HG03521 (cell line): Measurements from ENCODE around the gene TSKU.

ENCODE experiments used
- ATAC-seq: cut with Tn5 transposase; IDR thresholded peaks from one replicate; pipeline ENCODE4 v1.9.1; 2021; ENCODE audit warnings: mild to moderate bottlenecking, moderate library complexity; ENCODE audit not compliant: unreplicated experiment

Gene TSKU

DNA sequence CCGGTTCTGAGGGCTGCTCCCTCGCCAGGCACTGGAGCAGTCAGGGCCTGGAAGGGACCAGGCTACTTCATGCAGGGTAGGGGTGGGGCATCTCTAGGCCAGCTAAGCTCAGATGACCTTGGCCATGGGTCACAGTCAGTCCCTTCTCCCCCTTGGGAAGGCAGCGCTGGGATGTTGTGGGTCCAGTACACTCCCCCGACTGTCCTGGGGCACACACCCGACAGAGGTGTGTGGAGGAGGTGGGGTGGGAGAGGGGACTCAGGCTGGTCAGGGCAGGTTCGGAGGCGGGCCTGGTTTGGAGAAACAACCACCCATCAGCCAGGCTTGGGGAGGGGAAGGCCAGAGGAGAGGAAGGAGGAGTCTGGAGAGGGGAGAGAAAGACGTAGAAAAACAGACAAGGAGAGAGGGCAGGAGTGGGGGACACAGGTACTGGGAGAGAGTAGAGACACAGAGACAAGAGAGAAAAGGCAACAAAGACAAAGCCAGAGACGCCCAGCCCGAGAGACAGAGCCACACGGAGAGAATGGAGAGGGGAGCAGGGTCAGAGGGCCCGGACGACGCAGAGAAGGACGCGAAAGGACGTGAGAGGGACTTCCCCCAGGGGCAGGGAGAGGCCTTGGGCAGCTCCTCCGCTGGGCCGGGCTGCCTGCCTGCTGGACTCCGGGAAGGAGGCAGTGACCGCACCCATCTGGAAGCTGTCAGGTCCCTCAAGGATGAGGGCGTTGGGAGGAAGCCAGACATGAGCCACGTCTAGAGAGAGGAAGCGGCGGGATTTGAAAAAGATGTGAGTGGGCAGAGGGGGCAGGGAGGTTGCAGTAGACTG, 30.6 kb upstream of the TSKU start:
- ATAC-seq = no peak

GRCh38 chr11:76753449-76753848, 29.7 kb upstream of the TSKU start:
- no peak for ATAC-seq

DNA sequence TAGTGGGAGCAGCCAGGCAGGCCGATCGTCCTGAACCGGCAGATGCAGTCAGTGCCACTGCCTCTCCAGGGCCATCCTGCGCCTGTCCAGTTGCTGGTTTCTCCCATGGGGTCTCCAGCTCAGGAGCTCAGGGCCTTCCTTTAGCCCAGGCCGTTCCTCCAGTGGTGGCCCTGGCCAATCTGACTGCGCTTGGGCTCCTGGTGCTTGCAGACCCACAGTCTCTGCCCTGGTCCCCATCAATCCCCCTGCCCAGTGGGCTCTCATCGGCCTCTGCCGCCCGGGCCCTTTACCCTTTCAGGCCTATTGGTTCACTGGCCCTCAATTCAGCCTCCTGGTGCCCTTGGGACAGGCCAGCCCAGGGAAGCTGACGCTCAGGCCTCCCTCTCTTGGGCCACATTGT, 29.2 kb upstream of the TSKU start:
- ATAC-seq = no peak

- no peak for ATAC-seq
Measured at GRCh38 chr11:76756341-76756741, 26.8 kb upstream of the TSKU start.

GRCh38 chr11:76758311-76758710, 24.8 kb upstream of the TSKU start:
- ATAC-seq = no peak

DNA sequence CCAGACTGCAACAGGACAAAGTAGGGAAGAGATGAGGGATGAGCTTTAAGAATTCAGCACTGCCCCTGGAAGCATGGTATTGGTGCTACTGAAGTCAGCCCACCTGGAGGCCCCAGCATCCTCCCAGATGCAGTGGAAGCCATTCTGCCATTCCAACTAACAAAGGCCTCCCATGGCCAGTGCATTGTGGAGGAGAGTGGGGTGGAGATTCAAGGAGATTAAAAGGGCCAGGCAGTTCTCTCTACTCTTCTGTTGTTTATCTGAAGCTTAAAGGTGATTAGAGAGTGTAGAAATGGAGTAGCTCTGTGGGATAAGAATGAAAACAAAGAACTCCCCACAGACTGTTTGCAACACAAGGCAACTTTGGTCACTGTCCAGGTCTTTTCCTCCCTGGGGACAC, 24.1 kb upstream of the TSKU start:
- no peak for ATAC-seq

- ATAC-seq = no peak
Measured at GRCh38 chr11:76759517-76759916, 23.6 kb upstream of the TSKU start.

DNA sequence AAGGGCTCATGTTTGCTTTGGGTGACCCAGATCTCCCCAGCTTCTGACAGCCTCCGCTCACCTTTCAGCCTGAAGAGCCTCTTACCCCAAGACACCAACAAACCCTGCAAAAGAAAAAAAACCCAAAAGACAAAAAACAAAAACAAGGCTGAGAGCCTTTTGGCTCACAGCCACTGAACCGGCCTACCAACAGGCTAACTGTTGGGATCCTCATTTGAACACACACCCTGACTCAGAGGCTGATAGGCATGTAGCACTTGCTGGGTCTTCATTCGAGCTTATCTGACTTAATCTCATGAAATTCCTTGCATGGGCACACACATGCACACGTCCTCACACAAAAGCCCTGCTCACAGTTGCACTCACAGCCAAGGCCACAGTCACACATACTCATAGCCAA, 22.9 kb upstream of the TSKU start:
- no peak for ATAC-seq

DNA sequence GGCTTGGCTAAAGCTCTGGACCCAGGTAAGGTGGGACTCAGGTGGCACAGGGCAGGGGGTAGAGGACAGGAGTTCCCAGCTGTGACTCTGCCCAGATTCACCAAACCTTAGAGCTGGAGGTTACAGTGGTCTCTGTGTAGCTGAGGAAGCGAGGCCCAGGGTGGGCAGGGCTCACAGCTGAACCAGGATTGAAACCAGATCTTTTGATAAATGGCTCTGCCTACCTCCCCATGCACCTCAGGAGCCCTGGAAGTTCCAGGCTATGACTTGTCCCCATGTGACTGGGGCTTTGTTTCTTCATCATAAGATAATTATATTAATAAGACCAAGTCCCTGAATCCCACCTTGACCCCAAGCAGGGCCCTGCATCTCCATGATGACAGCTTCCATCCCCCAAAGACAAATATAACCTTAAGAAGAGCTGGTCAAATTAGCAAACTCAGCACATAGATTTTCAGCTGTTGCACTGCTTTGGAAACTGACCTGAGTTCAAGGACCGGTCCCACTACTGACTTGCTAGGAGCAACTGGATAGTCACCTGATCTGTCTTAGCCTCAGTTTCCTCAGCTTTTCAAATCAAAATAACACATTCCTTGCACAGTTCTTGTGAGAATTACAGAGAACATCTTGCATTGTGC, 21.3 kb upstream of the TSKU start:
- ATAC-seq = no peak

GRCh38 chr11:76762356-76762752, 20.8 kb upstream of the TSKU start:
- no peak for ATAC-seq

- no peak for ATAC-seq
Measured at GRCh38 chr11:76762867-76763572, 20.1 kb upstream of the TSKU start.

DNA sequence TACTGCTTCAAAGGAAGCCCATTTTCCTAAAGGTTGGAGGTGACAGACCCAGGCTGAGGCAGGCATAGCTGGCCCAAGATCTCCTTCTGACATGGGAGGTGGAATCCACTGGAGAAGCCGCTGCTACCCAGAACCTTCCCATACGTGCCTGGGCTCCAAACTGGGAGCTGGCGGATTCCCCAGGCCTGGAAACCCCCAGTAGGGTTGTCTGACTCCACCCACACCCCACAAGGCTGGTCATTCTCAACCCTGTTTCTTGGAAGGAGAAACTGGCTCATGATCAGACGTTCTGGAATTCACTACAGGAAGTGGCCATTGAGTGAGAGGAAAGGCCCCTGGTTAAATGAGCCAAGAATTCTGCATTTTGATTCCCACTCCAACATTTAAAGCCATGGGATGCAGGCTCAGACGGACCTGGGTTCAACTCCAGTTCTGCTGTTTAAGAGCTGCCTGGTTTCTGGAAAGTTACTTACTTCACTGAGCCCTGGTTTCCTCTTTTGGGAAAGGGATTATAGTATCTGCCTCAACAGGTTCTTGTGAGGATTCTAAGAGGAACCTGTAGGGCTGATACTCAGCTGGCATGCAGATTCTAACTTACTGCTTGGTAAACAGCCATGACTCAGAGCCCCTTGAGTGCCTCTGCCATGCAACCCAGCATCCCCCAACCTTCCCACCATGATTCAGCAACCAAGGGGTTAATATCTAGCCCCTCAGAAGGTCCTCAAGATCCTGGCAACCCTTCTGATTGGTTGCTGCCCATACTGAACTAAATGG, 19.4 kb upstream of the TSKU start:
- no peak for ATAC-seq

- ATAC-seq = no peak
Measured at GRCh38 chr11:76764941-76765665, 18.1 kb upstream of the TSKU start.

DNA sequence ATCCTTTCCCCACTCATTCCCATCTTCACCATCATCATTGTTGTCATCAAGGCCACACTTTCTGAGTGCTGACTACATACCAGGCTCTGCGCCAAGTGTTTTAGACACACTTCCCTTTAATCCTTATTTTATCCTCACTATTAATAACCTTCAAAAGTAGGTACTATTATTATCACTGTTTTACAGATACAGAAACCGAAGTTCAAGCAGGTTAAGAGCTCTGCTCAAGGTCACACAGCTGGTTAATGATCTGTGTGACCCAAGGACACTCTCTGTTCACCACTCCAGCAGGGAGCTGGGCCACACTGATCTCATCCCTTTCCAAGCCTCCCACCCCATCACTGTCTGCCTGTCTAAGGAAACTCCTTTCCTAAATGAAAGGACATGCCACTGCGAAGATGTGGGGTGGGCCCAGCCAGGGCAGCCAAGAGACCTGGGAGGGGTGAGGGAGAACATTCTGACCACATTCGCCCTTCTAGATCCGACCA, 17.2 kb upstream of the TSKU start:
- no peak for ATAC-seq

DNA sequence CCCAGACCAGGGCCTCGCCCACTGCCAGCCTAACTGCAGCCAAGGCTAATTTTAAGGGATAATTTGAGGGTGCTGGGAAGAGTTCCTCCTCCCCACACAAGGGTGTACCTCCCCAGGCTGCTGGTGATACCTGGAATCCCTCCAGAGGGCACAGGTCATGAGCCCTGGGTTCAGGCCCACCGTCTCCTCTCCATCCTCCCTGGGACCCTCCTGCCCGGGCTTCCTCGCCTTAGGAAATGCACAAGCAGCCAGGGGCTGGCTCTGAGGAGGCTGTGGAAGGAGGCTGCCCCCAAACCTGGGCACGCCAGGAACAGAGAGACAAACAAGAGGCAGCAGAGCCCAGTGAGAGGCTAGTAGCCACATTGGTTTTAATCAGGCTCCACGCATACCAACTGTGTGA, 16.6 kb upstream of the TSKU start:
- ATAC-seq = no peak

DNA sequence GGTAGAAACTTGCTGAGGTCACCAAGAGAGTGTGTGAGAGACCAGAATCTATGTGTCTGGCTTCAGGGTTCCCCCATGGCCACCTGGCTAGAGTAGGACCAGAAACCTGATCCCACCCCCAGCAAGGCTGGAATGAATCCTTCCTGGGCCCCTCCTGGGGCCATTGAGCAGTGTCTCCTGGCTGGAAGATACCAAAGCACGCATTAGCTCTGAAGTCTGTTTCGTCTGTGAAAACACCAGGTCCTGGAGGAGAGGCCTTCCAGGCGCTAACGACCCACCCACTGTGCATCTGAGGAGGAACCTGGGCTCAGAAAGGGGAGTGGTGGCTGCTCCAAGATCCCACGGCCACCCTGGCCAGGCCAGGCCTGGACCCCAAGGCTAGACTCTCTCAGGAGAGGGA, 15.5 kb upstream of the TSKU start:
- no peak for ATAC-seq

- no peak for ATAC-seq
Measured at GRCh38 chr11:76768088-76768908, 14.9 kb upstream of the TSKU start.

- no peak for ATAC-seq
Measured at GRCh38 chr11:76768909-76769560, 14.1 kb upstream of the TSKU start.
